Thyroid gland (tissue), 4 donors: Measurements from ENCODE around the gene SCARF2. TPM values are rescaled to one million over a fixed set of nuclear protein-coding genes. Genes with fewer than 3 reads are reported as not detected.

Source experiments
- DNase-seq, 2 donors: peaks; one replicate each; pipeline ENCODE4 v3.0.0-alpha.2; 2019
- H3K27ac ChIP-seq, 3 donors: fragments of 200-600 bp; sonication (generic); 1 replicate in 2 of 3; 2 replicates in 1 of 3; pipeline ENCODE4 v1.5.1; 2016 to 2019; ENCODE audit warnings: mild to moderate bottlenecking in 1 of 3, moderate library complexity in 1 of 3
- H3K27me3 ChIP-seq: fragments of 200-600 bp; sonication (generic); one replicate; pipeline ENCODE4 v1.5.1; 2019
- H3K36me3 ChIP-seq, 2 donors: fragments of 200-600 bp; sonication (generic); one replicate each; pipeline ENCODE4 v1.5.1; 2016 to 2019
- H3K4me1 ChIP-seq, 2 donors: fragments of 200-600 bp; sonication (generic); one replicate each; pipeline ENCODE4 v1.5.1; 2017 to 2019
- H3K4me3 ChIP-seq, 3 donors: fragments of 200-600 bp; sonication (generic); replicated peaks in 1 of 3; 1 replicate in 2 of 3; 2 replicates in 1 of 3; pipeline ENCODE4 v1.5.1; 2016; ENCODE audit warnings: mild to moderate bottlenecking in 1 of 3
- H3K9me3 ChIP-seq: fragments of 200-600 bp; sonication (generic); one replicate; pipeline ENCODE4 v1.5.1; 2017
- CTCF ChIP-seq, 6 experiments: fragments of 200-600 bp in 3 of 6; fragments of 450-650 bp in 3 of 6; sonication (generic) in 3 of 6; IDR thresholded peaks; one replicate each; pipeline ENCODE4 v1.5.1; 2016 to 2019; ENCODE audit warnings: antibody characterized with exemption in 6 of 6, mild to moderate bottlenecking in 2 of 6, inconsistent platforms in 1 of 6, moderate library complexity in 1 of 6
- POLR2A ChIP-seq, 2 donors: fragments of 450-650 bp; IDR thresholded peaks; one replicate each; pipeline ENCODE4 v1.6.1; 2017; ENCODE audit warnings: antibody characterized with exemption in 2 of 2, mild to moderate bottlenecking in 2 of 2, moderate library complexity in 1 of 2
- WGBS, 2 donors: methylation state at CpG; one replicate each; pipeline ENCODE4 v1.1.5; 2017; 5-methylcytosine and 5-hydroxymethylcytosine counted together
- intact Hi-C: fragments of 100-400 bp; cut with DNase I; formaldehyde crosslinking; loops from one replicate; pipeline ENCODE4 v1.15.1; 2023
- total RNA-seq, 4 donors: library from RNA; depleted of rRNA; stranded (reverse); fragments of >200 nt; gene quantifications; one replicate each; pipeline ENCODE4 v1.2.3, GENCODE V29; 2016

The SCARF2 gene
- total RNA-seq, 4 donors from 2014 or later = 14.4 to 23.1 (median 20.4) TPM

- no peaks in the 10 kb centered on the region for H3K27me3 ChIP-seq
- H3K27ac ChIP-seq = no peak overlapping the region
- H3K36me3 ChIP-seq = no peaks in the 10 kb centered on the region
- 92 to 95% methylated on average over 6 of the region's 6 CpGs for WGBS, 2 donors
- peaks cover 0 to 8% of the 10 kb centered on the region in 2 donors for H3K4me1 ChIP-seq
- DNase-seq = no peak
- intact Hi-C loops = no loop called here
- H3K9me3 ChIP-seq = no peaks in the 10 kb centered on the region
- TF ChIP-seq POLR2A (IDR thresholded peaks at IDR 0.05) (no peak), CTCF (IDR thresholded peaks at IDR 0.05) (no peak)
- H3K4me3 ChIP-seq = no peak overlapping the region
Observed at GRCh38 chr22:20389288-20389687, 48.3 kb downstream of the SCARF2 start.

- no peaks in the 10 kb centered on the region for H3K36me3 ChIP-seq
- H3K27ac ChIP-seq = no peak overlapping the region
- DNase-seq = no peak
- intact Hi-C loops = no loop called here
- no peak overlapping the region for H3K4me3 ChIP-seq
- no peaks in the 10 kb centered on the region for H3K27me3 ChIP-seq
- no peaks in the 10 kb centered on the region for H3K9me3 ChIP-seq
- peaks cover 0 to 2% of the 10 kb centered on the region in 2 donors for H3K4me1 ChIP-seq
- TF ChIP-seq CTCF (IDR thresholded peaks at IDR 0.05) (no peak), POLR2A (IDR thresholded peaks at IDR 0.05) (no peak)
Observed at GRCh38 chr22:20388200-20388599, 49.4 kb downstream of the SCARF2 start.

- TF ChIP-seq POLR2A (IDR thresholded peaks at IDR 0.05) (no peak), CTCF (IDR thresholded peaks at IDR 0.05) (no peak)
- Histone ChIP-seq H3K27ac (no peak overlapping the region), H3K9me3 (no peaks in the 10 kb centered on the region), H3K4me1 (no peaks in the 10 kb centered on the region), H3K4me3 (no peak overlapping the region), H3K27me3 (no peaks in the 10 kb centered on the region), H3K36me3 (no peaks in the 10 kb centered on the region)
- intact Hi-C loops = no loop called here
- no peak for DNase-seq
- WGBS, 2 donors = 89 to 93% methylated on average over 4 of the region's 4 CpGs
Observed at GRCh38 chr22:20386972-20387371, 50.7 kb downstream of the SCARF2 start.

- no peak for TF ChIP-seq CTCF (IDR thresholded peaks at IDR 0.05)
- no peak for TF ChIP-seq POLR2A (IDR thresholded peaks at IDR 0.05)
- H3K4me1 ChIP-seq = no peaks in the 10 kb centered on the region
- 94 to 97% methylated on average over 2 of the region's 2 CpGs for WGBS, 2 donors
- H3K27me3 ChIP-seq = no peaks in the 10 kb centered on the region
- no peak for DNase-seq
- no peaks in the 10 kb centered on the region for H3K9me3 ChIP-seq
- no peak overlapping the region for H3K4me3 ChIP-seq
- intact Hi-C loops = no loop called here
- no peak overlapping the region for H3K27ac ChIP-seq
- H3K36me3 ChIP-seq = no peaks in the 10 kb centered on the region
Observed at GRCh38 chr22:20386336-20386735, 51.3 kb downstream of the SCARF2 start.

- H3K36me3 ChIP-seq = no peaks in the 10 kb centered on the region
- no peaks in the 10 kb centered on the region for H3K4me1 ChIP-seq
- no peaks in the 10 kb centered on the region for H3K27me3 ChIP-seq
- H3K9me3 ChIP-seq = no peaks in the 10 kb centered on the region
- no peak for TF ChIP-seq POLR2A (IDR thresholded peaks at IDR 0.05)
- no peak for TF ChIP-seq CTCF (IDR thresholded peaks at IDR 0.05)
- DNase-seq = no peak
- intact Hi-C loops = no loop called here
- H3K27ac ChIP-seq = no peak overlapping the region
- H3K4me3 ChIP-seq = no peak overlapping the region
- WGBS, 2 donors = 94% methylated on average over 6 of the region's 6 CpGs
Observed at GRCh38 chr22:20384865-20385264, 52.8 kb downstream of the SCARF2 start.
